Adrenal gland (tissue), 12 donors: ENCODE measurements around the gene MUC20. TPM values are rescaled to one million over a fixed set of nuclear protein-coding genes. Genes with fewer than 3 reads are reported as not detected.

Source experiments
- DNase-seq, 7 donors: peaks; one replicate each; pipeline ENCODE4 v3.0.0-alpha.2; 2019 to 2020
- H3K27ac ChIP-seq, 5 donors: fragments of 200-600 bp; sonication (generic) in 4 of 5; 1 replicate in 3 of 5; 2 replicates in 2 of 5; pipeline versions ENCODE4 v1.5.1 to v1.8.0; 2016 to 2020; ENCODE audit warnings: mild to moderate bottlenecking in 1 of 5
- H3K27me3 ChIP-seq: fragments of 200-600 bp; 2 replicates; pipeline ENCODE4 v1.8.0; 2021
- H3K36me3 ChIP-seq, 2 donors: fragments of 200-600 bp; replicated peaks in 1 of 2; 1 replicate in 1 of 2; 2 replicates in 1 of 2; pipeline versions ENCODE4 v1.5.1 to v1.8.0; 2018 to 2022
- H3K4me1 ChIP-seq, 2 donors: fragments of 200-600 bp; replicated peaks in 1 of 2; 1 replicate in 1 of 2; 2 replicates in 1 of 2; pipeline versions ENCODE4 v1.5.1 to v1.8.0; 2018 to 2021
- H3K4me3 ChIP-seq, 4 donors: fragments of 200-600 bp; sonication (generic) in 3 of 4; one replicate each; pipeline ENCODE4 v1.5.1; 2016 to 2018
- H3K9me3 ChIP-seq, 3 donors: fragments of 200-600 bp; sonication (generic) in 1 of 3; replicated peaks in 1 of 3; 1 replicate in 2 of 3; 2 replicates in 1 of 3; pipeline versions ENCODE4 v1.5.1 to v1.8.0; 2016 to 2021
- CTCF ChIP-seq, 6 experiments: fragments of 450-650 bp in 4 of 6; fragments of 200-600 bp in 2 of 6; sonication (generic) in 1 of 6; IDR thresholded peaks; 1 replicate in 5 of 6; 2 replicates in 1 of 6; pipeline versions ENCODE4 v1.5.1 to v1.8.0; 2016 to 2021; ENCODE audit warnings: antibody characterized with exemption in 6 of 6, mild to moderate bottlenecking in 2 of 6, moderate library complexity in 1 of 6
- POLR2A ChIP-seq, 2 donors: fragments of 450-650 bp; IDR thresholded peaks; one replicate each; pipeline ENCODE4 v1.6.1; 2017; ENCODE audit warnings: antibody characterized with exemption in 2 of 2, mild to moderate bottlenecking in 2 of 2, moderate library complexity in 1 of 2
- WGBS, 4 donors: extraction: QIAGEN DNeasy Blood & Tissue Kit in 2 of 4; methylation state at CpG; one replicate each; pipeline versions ENCODE4 v1.1.5 to v1.1.7; 2013 to 2017; 5-methylcytosine and 5-hydroxymethylcytosine counted together
- intact Hi-C, 2 donors: fragments of 100-400 bp; cut with DNase I; formaldehyde crosslinking; loops; one replicate each; pipeline versions ENCODE4 v1.14.1 to v1.15.0; 2022 to 2023
- polyA plus RNA-seq, 3 donors: library from polyadenylated mRNA; stranded (reverse); fragments of 200-250 nt in 2 of 3; fragments of 350-450 nt in 1 of 3; fragmentation: Illumina TruSeq in 1 of 3; extraction: RNeasy Lipid Tissue Mini Kit (QIAGEN cat#74804) in 1 of 3; gene quantifications; one replicate each; pipeline ENCODE4 v1.2.3, GENCODE V29; 2013 to 2014
- total RNA-seq, 9 donors: library from RNA; depleted of rRNA in 4 of 9; stranded (reverse); fragments of >200 nt in 4 of 9; fragments of 120-200 nt in 1 of 9; fragmentation: NEBNext Ultra II Directional in 1 of 9; extraction: Animal tissue kit (Norgen Biotek cat#: 25700) in 1 of 9; gene quantifications; one replicate each; pipeline versions ENCODE4 v1.1.0 to v1.2.4, GENCODE V29; 2013 to 2023
- donor health status: healthy with polysubstance abuse.
- donor health status: Bipolar disorder and iron deficiency.
- donor health status: DM: yes; HTN: yes; CAD: no.
- donor health status: DM: no; HTN: no; CAD: no.
- donor health status: DM: no; HTN: no; CAD: no.
- donor health status: DM: yes; HTN: yes; CAD: no.

The MUC20 gene
- total and polyA plus RNA-seq, 12 donors, result 0.78 to 20.2 (median 3.0) TPM

DNA sequence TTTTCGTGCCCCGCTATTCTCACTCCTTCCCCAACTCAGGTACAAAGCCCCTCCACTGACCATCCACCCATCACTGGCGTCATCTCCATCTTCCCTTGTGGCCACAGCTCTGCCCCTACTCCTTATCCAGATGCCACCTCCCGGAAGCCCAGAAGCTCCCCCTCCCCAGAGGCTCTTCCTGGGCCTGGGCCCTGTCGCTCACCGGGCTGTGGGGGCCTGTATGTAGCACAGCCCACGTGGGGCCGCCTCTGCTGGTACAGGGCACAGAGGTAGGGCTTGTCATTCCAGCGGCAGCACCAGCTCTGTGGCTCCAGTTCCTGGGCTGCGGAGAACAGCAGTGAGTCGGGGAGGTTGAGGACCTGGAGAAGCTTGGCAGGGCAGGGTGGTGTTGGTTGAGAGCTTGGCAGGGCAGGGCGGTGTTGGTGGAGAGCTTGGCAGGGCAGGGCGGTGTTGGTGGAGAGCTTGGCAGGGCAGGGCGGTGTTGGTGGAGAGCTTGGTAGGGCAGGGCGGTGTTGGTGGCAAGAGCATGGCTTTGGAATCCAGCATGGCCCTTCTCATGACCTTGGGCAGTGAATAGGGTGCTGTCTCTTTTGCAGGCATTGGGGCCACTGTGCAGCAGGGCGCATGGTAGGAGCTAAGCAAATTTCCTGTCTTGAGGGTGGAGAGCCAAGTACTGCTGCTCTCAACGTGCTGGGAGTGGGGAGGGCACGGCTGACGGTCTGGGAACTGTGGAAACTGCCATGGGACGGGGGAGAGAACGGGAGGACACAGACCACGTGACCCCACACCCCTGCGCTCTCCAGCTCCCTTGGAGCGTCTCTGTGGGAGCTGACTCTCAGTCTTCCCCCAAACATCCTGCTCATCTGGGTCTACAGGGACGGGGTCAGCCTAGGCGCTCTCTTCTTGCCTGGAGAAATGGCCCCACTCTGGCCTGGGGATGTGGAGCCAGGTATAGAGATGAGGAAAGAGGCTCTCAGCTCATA, 43.4 kb downstream of the MUC20 start:
- no peak overlapping the region for H3K4me3 ChIP-seq
- DNase-seq, result no peak
- 84 to 94% (median 89%) methylated on average over 17 to 26 of the region's 26 CpGs for WGBS, 4 donors

GRCh38 chr3:195764961-195765706, 44.4 kb downstream of the MUC20 start:
- H3K4me1 ChIP-seq, result no peaks in the 10 kb centered on the region
- DNase-seq, result no peak
- 88 to 92% (median 89%) methylated on average over 18 to 28 of the region's 28 CpGs for WGBS, 4 donors
- no peak overlapping the region for H3K4me3 ChIP-seq
- H3K9me3 ChIP-seq, result no peaks in the 10 kb centered on the region
- no peak for TF ChIP-seq CTCF (IDR thresholded peaks at IDR 0.05)
- TF ChIP-seq POLR2A (IDR thresholded peaks at IDR 0.05), result no peak
- intact Hi-C loops, result no loop called here
- H3K27ac ChIP-seq, result no peak overlapping the region
- H3K27me3 ChIP-seq, result peaks cover 5% of the 10 kb centered on the region
- H3K36me3 ChIP-seq, result no peaks in the 10 kb centered on the region

More for the DNA sequence above, 43.4 kb downstream of the MUC20 start:
- Histone ChIP-seq H3K9me3 (no peaks in the 10 kb centered on the region), H3K4me1 (no peaks in the 10 kb centered on the region), H3K36me3 (no peaks in the 10 kb centered on the region), H3K27me3 (peaks cover 5% of the 10 kb centered on the region), H3K27ac (no peak overlapping the region)
- no peak for TF ChIP-seq CTCF (IDR thresholded peaks at IDR 0.05)
- intact Hi-C loops, result no loop called here

- H3K27me3 ChIP-seq, result peaks cover 3% of the 10 kb centered on the region
- no peak overlapping the region for H3K27ac ChIP-seq
- no peaks in the 10 kb centered on the region for H3K9me3 ChIP-seq
- H3K4me3 ChIP-seq, result no peak overlapping the region
- WGBS, 4 donors, result 91 to 99% (median 94%) methylated on average over 7 to 14 of the region's 14 CpGs
- H3K36me3 ChIP-seq, result no peaks in the 10 kb centered on the region
- intact Hi-C loops, result no loop called here
- no peak for DNase-seq
- no peaks in the 10 kb centered on the region for H3K4me1 ChIP-seq
- TF ChIP-seq POLR2A (IDR thresholded peaks at IDR 0.05), result no peak
- no peak for TF ChIP-seq CTCF (IDR thresholded peaks at IDR 0.05)
These were observed 45.9 kb downstream of the MUC20 start for GRCh38 chr3:195766671-195767070.

GRCh38 chr3:195767792-195768191, 47.0 kb downstream of the MUC20 start:
- no peaks in the 10 kb centered on the region for H3K9me3 ChIP-seq
- 76 to 81% (median 80%) methylated on average over 8 to 10 of the region's 10 CpGs for WGBS, 4 donors
- TF ChIP-seq CTCF (IDR thresholded peaks at IDR 0.05), result no peak
- TF ChIP-seq POLR2A (IDR thresholded peaks at IDR 0.05), result no peak
- H3K4me1 ChIP-seq, result no peaks in the 10 kb centered on the region
- H3K4me3 ChIP-seq, result no peak overlapping the region
- no peaks in the 10 kb centered on the region for H3K36me3 ChIP-seq
- DNase-seq, result peak in 1 of 7 donors; percentile 3
- no peak overlapping the region for H3K27ac ChIP-seq
- intact Hi-C loops, result no loop called here
- no peaks in the 10 kb centered on the region for H3K27me3 ChIP-seq
